TTC549 (cell line): ENCODE results near the gene RNU5D-1.
"Not testable (repeated sequence)": the region's sequence is repeated elsewhere in the genome, so short reads cannot be mapped to it uniquely, and the experiment has no call there.

Experiments used
- FAIRE-seq: peaks from 2 replicates; lab custom pipeline; 2012; peaks lifted over from hg19 to GRCh38; lab: Jason Lieb, UNC

The RNU5D-1 gene

GRCh38 chr1:44730741-44731512 is at the start of gene RNU5D-1:
RNU5D-1 (minus strand) TSS chr1:44731170.
- FAIRE-seq: peak; percentile 90

- FAIRE-seq: no peak
These were observed 49.7 kb upstream of the RNU5D-1 start for GRCh38 chr1:44780583-44781121.

GRCh38 chr1:44778705-44779576 is 48.0 kb upstream of the RNU5D-1 start:
- FAIRE-seq: no peak

- no peak for FAIRE-seq
These were observed 47.1 kb upstream of the RNU5D-1 start for GRCh38 chr1:44777969-44778635.

- FAIRE-seq: no peak
These were observed 46.6 kb upstream of the RNU5D-1 start for GRCh38 chr1:44777547-44777946.

GRCh38 chr1:44776730-44777068 is 45.7 kb upstream of the RNU5D-1 start:
- FAIRE-seq: no peak

GRCh38 chr1:44775930-44776729 is 45.2 kb upstream of the RNU5D-1 start:
- no peak for FAIRE-seq

GRCh38 chr1:44775078-44775929 is 44.3 kb upstream of the RNU5D-1 start, which contains the start of gene RPS8:
RPS8 (plus strand) TSS chr1:44775540; CDS start chr1:44775597, 57 bp downstream.
- no peak for FAIRE-seq

- FAIRE-seq: not testable (repeated sequence)
These were observed 35.5 kb upstream of the RNU5D-1 start for GRCh38 chr1:44766421-44766820.

GRCh38 chr1:44760876-44761275 is 29.9 kb upstream of the RNU5D-1 start:
- FAIRE-seq: no peak

- no peak for FAIRE-seq
These were observed 28.1 kb upstream of the RNU5D-1 start for GRCh38 chr1:44759077-44759476.

- FAIRE-seq: no peak
These were observed 26.4 kb upstream of the RNU5D-1 start for GRCh38 chr1:44757420-44757819.

GRCh38 chr1:44747878-44748277 is 16.9 kb upstream of the RNU5D-1 start:
- FAIRE-seq: no peak

- no peak for FAIRE-seq
These were observed 12.2 kb upstream of the RNU5D-1 start for GRCh38 chr1:44743211-44743610.

- no peak for FAIRE-seq
These were observed 9.2 kb upstream of the RNU5D-1 start for GRCh38 chr1:44740179-44740617.

GRCh38 chr1:44739307-44740178 is 8.6 kb upstream of the RNU5D-1 start, which contains the start of gene KIF2C:
KIF2C (plus strand) TSS chr1:44739837; CDS start chr1:44739933, 96 bp downstream.
- peak; percentile 92 for FAIRE-seq

- FAIRE-seq: not testable (repeated sequence)
These were observed 8.0 kb upstream of the RNU5D-1 start for GRCh38 chr1:44738953-44739306.

- FAIRE-seq: no peak
These were observed 5.0 kb upstream of the RNU5D-1 start for GRCh38 chr1:44735992-44736391.

- no peak for FAIRE-seq
These were observed 2.8 kb upstream of the RNU5D-1 start for GRCh38 chr1:44733784-44734183.

GRCh38 chr1:44733365-44733764 is 2.4 kb upstream of the RNU5D-1 start:
- FAIRE-seq: no peak
